GM23338 (cell line): ENCODE results near the gene CMIP. TPM values are rescaled to one million over a fixed set of nuclear protein-coding genes. Genes with fewer than 3 reads are reported as not detected.

ENCODE experiments used
- ATAC-seq: fragments of 200-7000 bp; cut with Tn5 transposase; 3 replicates; pipeline ENCODE4 v1.9.1; 2020
- DNase-seq: peaks from one replicate; pipeline ENCODE4 v3.0.0-alpha.2; 2015; ENCODE audit warnings: low spot score
- H2AFZ ChIP-seq: fragments of 200-600 bp; sonication (generic); 2 replicates; pipeline ENCODE4 v1.8.0; 2016; ENCODE audit warnings: antibody characterized with exemption, mild to moderate bottlenecking, moderate library complexity
- H3F3A ChIP-seq: fragments of 200-600 bp; sonication (generic); replicated peaks from 2 replicates; pipeline ENCODE4 v1.8.0; 2017; ENCODE audit warnings: antibody characterized with exemption, mixed run types, low read depth
- H3K27ac ChIP-seq: fragments of 200-600 bp; sonication (generic); 2 replicates; pipeline ENCODE4 v1.6.1; 2016; ENCODE audit warnings: low read depth
- H3K27me3 ChIP-seq: fragments of 200-600 bp; sonication (generic); 2 replicates; pipeline ENCODE4 v1.8.0; 2016; ENCODE audit warnings: mild to moderate bottlenecking, mixed run types, moderate library complexity; ENCODE audit not compliant: insufficient read depth
- H3K36me3 ChIP-seq: fragments of 200-600 bp; sonication (generic); 2 replicates; pipeline ENCODE4 v1.8.0; 2016; ENCODE audit warnings: mild to moderate bottlenecking; ENCODE audit not compliant: insufficient read depth
- H3K4me1 ChIP-seq: fragments of 200-600 bp; sonication (generic); 2 replicates; pipeline ENCODE4 v1.8.0; 2016; ENCODE audit warnings: mild to moderate bottlenecking, moderate library complexity; ENCODE audit not compliant: insufficient read depth
- H3K4me2 ChIP-seq: fragments of 200-600 bp; sonication (generic); 2 replicates; pipeline ENCODE4 v1.7.1; 2017; ENCODE audit warnings: mixed run types
- H3K4me3 ChIP-seq: fragments of 200-600 bp; sonication (generic); 2 replicates; pipeline ENCODE4 v1.6.1; 2016; ENCODE audit warnings: mixed run types
- H3K79me2 ChIP-seq: fragments of 200-600 bp; sonication (generic); replicated peaks from 2 replicates; pipeline ENCODE4 v1.8.0; 2017; ENCODE audit warnings: mild to moderate bottlenecking; ENCODE audit not compliant: insufficient read depth
- H3K9me2 ChIP-seq: fragments of 200-600 bp; sonication (generic); 2 replicates; pipeline ENCODE4 v1.8.0; 2017; ENCODE audit not compliant: insufficient read depth
- H4K20me1 ChIP-seq: fragments of 200-600 bp; sonication (generic); replicated peaks from 2 replicates; pipeline ENCODE4 v1.8.0; 2017; ENCODE audit warnings: mild to moderate bottlenecking; ENCODE audit not compliant: insufficient read depth
- H3K27ac Mint-ChIP-seq: 2 replicates; pipeline ENCODE4 v1.8.0; 2020; ENCODE audit warnings: inconsistent platforms, mild to moderate bottlenecking, moderate library complexity, mixed read lengths
- H3K27me3 Mint-ChIP-seq: 3 replicates; pipeline ENCODE4 v1.8.0; 2022; ENCODE audit warnings: low read depth, mild to moderate bottlenecking, moderate library complexity, mixed read lengths, inconsistent platforms; ENCODE audit not compliant: insufficient read depth, poor library complexity
- H3K36me3 Mint-ChIP-seq: 3 replicates; pipeline ENCODE4 v1.8.0; 2021; ENCODE audit warnings: low read depth, mild to moderate bottlenecking, inconsistent platforms, moderate library complexity, mixed read lengths
- H3K4me1 Mint-ChIP-seq: 3 replicates; pipeline ENCODE4 v1.8.0; 2020; ENCODE audit warnings: mild to moderate bottlenecking, inconsistent platforms, mixed read lengths
- H3K4me3 Mint-ChIP-seq: 3 replicates; pipeline ENCODE4 v1.8.0; 2021; ENCODE audit warnings: moderate library complexity, mild to moderate bottlenecking, inconsistent platforms, mixed read lengths
- H3K9me3 Mint-ChIP-seq: 3 replicates; pipeline ENCODE4 v1.8.0; 2020; ENCODE audit warnings: moderate library complexity, mild to moderate bottlenecking, inconsistent platforms, mixed read lengths
- CREB1 ChIP-seq: fragments of 250-450 bp; sonication (Bioruptor Pico); IDR thresholded peaks from 2 replicates; pipeline ENCODE4 v1.5.0; 2020; ENCODE audit warnings: low read depth, mild to moderate bottlenecking, moderate library complexity
- CTCF ChIP-seq, 2 experiments: fragments of 200-600 bp in 1 of 2; sonication (generic) in 1 of 2; conservative IDR thresholded peaks; 2 replicates each; pipeline versions ENCODE4 v1.5.1 to v1.6.1; 2016 to 2017; ENCODE audit warnings: antibody characterized with exemption in 2 of 2, low read depth in 2 of 2, mild to moderate bottlenecking in 2 of 2, moderate library complexity in 1 of 2
- ETS1 ChIP-seq: IDR thresholded peaks from 2 replicates; pipeline ENCODE4 v1.6.1; 2016; ENCODE audit warnings: antibody characterized with exemption
- EZH2 ChIP-seq: fragments of 200-600 bp; sonication (generic); IDR thresholded peaks from one replicate; pipeline ENCODE4 v1.8.0; 2017; ENCODE audit warnings: antibody characterized with exemption, mild to moderate bottlenecking, low read depth; ENCODE audit not compliant: unreplicated experiment
- EZH2phosphoT487 ChIP-seq: fragments of 200-600 bp; sonication (generic); IDR thresholded peaks from one replicate; pipeline ENCODE4 v1.8.1; 2018; ENCODE audit warnings: antibody characterized with exemption; ENCODE audit not compliant: unreplicated experiment
- JUNB ChIP-seq: IDR thresholded peaks from one replicate; pipeline ENCODE4 v1.6.1; 2016; ENCODE audit warnings: antibody characterized with exemption; ENCODE audit not compliant: unreplicated experiment
- NANOG ChIP-seq: IDR thresholded peaks from 2 replicates; pipeline ENCODE4 v1.6.1; 2016; ENCODE audit warnings: antibody characterized with exemption, borderline replicate concordance
- POLR2AphosphoS5 ChIP-seq: IDR thresholded peaks from 2 replicates; pipeline ENCODE4 v1.6.1; 2016; ENCODE audit warnings: antibody characterized with exemption, low read depth
- STAT1 ChIP-seq: IDR thresholded peaks from one replicate; pipeline ENCODE4 v1.6.1; 2016; ENCODE audit warnings: antibody characterized with exemption; ENCODE audit not compliant: unreplicated experiment
- ZNF114 ChIP-seq: fragments of 250-450 bp; sonication (Bioruptor Pico); IDR thresholded peaks from 2 replicates; pipeline ENCODE4 v1.5.0; 2020; ENCODE audit warnings: mild to moderate bottlenecking, moderate library complexity
- ZNF331 ChIP-seq: fragments of 250-450 bp; sonication (Bioruptor Pico); IDR thresholded peaks from 2 replicates; pipeline ENCODE4 v1.5.0; 2020; ENCODE audit warnings: low read depth, mild to moderate bottlenecking, moderate library complexity
- polyA plus RNA-seq: library from polyadenylated mRNA; unstranded; fragments of >200 nt; fragmentation: Nextera tagmentation; extraction: Ambion mirVana; gene quantifications from 2 replicates; pipeline ENCODE4 v1.2.1, GENCODE V29; 2016
- total RNA-seq: library from RNA; depleted of rRNA; stranded (reverse); fragments of >200 nt; shearing (Covaris generic); gene quantifications from 2 replicates; pipeline ENCODE4 v1.2.3, GENCODE V29; 2014
- TF ChIP-seq, protein P1 (sequence below): fragments of 250-450 bp; sonication (Bioruptor Pico); IDR thresholded peaks from 2 replicates; pipeline ENCODE4 v1.5.0; 2020; ENCODE audit warnings: mild to moderate bottlenecking, moderate library complexity
- TF ChIP-seq, protein P2 (sequence below): IDR thresholded peaks from one replicate; pipeline ENCODE4 v1.6.1; 2018; ENCODE audit warnings: antibody characterized with exemption; ENCODE audit not compliant: unreplicated experiment

Gene CMIP
- total and polyA plus RNA-seq, 2 experiments from 2014 or later = 9.5 to 62.3 TPM

DNA sequence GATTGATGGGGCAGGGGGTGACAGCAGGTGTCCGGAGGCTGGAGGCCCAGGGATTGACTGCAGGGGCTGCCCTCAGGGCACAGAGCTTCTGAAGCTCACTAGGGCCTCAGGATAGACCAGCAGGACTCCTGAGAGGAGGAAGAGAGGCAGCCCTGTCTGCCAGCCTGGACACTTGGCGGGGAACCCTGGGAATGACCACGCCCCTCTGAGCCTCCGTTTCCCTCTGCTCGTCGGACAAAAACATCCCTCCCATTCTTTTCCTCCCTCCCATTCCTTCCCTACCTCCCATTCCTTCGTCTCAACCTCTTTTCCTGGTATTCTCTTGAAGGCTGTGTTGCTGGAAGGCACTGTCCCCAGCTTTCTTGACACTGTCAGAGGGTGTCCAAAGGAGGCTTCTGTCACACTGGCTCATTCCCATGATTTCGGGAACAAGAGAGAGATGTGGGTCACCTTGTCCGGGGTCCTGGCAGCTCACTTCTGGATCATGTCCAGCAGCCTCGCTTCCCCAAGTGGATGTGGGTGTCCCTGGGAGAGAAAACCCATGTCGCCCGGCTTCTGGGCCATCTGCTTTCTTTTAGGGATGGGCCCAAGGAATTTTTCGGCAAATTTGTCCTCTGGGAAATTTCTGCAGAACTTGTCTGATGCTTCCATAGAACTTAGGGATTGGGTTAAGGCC is 145.5 kb downstream of the CMIP start:
- no peak overlapping the region for H3K27ac Mint-ChIP-seq
- H3K4me1 Mint-ChIP-seq = peaks cover 20% of the 10 kb centered on the region

More for the DNA sequence above, 145.5 kb downstream of the CMIP start:
- Histone ChIP-seq H4K20me1 (peaks cover 13% of the 10 kb centered on the region), H3K9me2 (no peaks in the 10 kb centered on the region), H3K36me3 (no peaks in the 10 kb centered on the region), H3K4me3 (no peak overlapping the region), H2AFZ (no peak overlapping the region), H3F3A (0 out of 2 replicates have a peak, but pooled peaks cover 2% of the 10 kb centered on the region), H3K27ac (no peak overlapping the region), H3K4me1 (no peaks in the 10 kb centered on the region), H3K79me2 (peaks cover 51% of the 10 kb centered on the region), H3K27me3 (no peaks in the 10 kb centered on the region), H3K4me2 (no peak overlapping the region)
- peaks cover 7% of the 10 kb centered on the region; the same call in 2 of the 3 replicates for H3K36me3 Mint-ChIP-seq
- peaks cover 15% of the 10 kb centered on the region for H3K27me3 Mint-ChIP-seq
- no peak overlapping the region for H3K4me3 Mint-ChIP-seq
- TF ChIP-seq NANOG (no peak), EZH2 (no peak), EZH2phosphoT487 (no peak), JUNB (no peak), POLR2AphosphoS5 (no peak), ZNF114 (CRISPR knock-in tag) (no peak), ZNF331 (CRISPR knock-in tag) (no peak), CTCF (conservative IDR thresholded peaks at IDR 0.05; ENCODE audit: low read depth in 2 of 2) (no peak), ETS1 (no peak), STAT1 (no peak), CREB1 (CRISPR knock-in tag) (no peak)
- TF ChIP-seq, protein P1, sequence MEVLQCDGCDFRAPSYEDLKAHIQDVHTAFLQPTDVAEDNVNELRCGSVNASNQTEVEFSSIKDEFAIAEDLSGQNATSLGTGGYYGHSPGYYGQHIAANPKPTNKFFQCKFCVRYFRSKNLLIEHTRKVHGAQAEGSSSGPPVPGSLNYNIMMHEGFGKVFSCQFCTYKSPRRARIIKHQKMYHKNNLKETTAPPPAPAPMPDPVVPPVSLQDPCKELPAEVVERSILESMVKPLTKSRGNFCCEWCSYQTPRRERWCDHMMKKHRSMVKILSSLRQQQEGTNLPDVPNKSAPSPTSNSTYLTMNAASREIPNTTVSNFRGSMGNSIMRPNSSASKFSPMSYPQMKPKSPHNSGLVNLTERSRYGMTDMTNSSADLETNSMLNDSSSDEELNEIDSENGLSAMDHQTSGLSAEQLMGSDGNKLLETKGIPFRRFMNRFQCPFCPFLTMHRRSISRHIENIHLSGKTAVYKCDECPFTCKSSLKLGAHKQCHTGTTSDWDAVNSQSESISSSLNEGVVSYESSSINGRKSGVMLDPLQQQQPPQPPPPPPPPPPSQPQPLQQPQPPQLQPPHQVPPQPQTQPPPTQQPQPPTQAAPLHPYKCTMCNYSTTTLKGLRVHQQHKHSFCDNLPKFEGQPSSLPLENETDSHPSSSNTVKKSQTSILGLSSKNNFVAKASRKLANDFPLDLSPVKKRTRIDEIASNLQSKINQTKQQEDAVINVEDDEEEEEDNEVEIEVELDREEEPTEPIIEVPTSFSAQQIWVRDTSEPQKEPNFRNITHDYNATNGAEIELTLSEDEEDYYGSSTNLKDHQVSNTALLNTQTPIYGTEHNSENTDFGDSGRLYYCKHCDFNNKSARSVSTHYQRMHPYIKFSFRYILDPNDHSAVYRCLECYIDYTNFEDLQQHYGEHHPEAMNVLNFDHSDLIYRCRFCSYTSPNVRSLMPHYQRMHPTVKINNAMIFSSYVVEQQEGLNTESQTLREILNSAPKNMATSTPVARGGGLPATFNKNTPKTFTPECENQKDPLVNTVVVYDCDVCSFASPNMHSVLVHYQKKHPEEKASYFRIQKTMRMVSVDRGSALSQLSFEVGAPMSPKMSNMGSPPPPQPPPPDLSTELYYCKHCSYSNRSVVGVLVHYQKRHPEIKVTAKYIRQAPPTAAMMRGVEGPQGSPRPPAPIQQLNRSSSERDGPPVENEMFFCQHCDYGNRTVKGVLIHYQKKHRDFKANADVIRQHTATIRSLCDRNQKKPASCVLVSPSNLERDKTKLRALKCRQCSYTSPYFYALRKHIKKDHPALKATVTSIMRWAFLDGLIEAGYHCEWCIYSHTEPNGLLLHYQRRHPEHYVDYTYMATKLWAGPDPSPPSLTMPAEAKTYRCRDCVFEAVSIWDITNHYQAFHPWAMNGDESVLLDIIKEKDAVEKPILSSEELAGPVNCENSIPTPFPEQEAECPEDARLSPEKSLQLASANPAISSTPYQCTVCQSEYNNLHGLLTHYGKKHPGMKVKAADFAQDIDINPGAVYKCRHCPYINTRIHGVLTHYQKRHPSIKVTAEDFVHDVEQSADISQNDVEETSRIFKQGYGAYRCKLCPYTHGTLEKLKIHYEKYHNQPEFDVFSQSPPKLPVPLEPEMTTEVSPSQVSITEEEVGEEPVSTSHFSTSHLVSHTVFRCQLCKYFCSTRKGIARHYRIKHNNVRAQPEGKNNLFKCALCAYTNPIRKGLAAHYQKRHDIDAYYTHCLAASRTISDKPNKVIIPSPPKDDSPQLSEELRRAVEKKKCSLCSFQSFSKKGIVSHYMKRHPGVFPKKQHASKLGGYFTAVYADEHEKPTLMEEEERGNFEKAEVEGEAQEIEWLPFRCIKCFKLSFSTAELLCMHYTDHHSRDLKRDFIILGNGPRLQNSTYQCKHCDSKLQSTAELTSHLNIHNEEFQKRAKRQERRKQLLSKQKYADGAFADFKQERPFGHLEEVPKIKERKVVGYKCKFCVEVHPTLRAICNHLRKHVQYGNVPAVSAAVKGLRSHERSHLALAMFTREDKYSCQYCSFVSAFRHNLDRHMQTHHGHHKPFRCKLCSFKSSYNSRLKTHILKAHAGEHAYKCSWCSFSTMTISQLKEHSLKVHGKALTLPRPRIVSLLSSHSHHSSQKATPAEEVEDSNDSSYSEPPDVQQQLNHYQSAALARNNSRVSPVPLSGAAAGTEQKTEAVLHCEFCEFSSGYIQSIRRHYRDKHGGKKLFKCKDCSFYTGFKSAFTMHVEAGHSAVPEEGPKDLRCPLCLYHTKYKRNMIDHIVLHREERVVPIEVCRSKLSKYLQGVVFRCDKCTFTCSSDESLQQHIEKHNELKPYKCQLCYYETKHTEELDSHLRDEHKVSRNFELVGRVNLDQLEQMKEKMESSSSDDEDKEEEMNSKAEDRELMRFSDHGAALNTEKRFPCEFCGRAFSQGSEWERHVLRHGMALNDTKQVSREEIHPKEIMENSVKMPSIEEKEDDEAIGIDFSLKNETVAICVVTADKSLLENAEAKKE (CRISPR knock-in tag) = no peak
- TF ChIP-seq, protein P2, sequence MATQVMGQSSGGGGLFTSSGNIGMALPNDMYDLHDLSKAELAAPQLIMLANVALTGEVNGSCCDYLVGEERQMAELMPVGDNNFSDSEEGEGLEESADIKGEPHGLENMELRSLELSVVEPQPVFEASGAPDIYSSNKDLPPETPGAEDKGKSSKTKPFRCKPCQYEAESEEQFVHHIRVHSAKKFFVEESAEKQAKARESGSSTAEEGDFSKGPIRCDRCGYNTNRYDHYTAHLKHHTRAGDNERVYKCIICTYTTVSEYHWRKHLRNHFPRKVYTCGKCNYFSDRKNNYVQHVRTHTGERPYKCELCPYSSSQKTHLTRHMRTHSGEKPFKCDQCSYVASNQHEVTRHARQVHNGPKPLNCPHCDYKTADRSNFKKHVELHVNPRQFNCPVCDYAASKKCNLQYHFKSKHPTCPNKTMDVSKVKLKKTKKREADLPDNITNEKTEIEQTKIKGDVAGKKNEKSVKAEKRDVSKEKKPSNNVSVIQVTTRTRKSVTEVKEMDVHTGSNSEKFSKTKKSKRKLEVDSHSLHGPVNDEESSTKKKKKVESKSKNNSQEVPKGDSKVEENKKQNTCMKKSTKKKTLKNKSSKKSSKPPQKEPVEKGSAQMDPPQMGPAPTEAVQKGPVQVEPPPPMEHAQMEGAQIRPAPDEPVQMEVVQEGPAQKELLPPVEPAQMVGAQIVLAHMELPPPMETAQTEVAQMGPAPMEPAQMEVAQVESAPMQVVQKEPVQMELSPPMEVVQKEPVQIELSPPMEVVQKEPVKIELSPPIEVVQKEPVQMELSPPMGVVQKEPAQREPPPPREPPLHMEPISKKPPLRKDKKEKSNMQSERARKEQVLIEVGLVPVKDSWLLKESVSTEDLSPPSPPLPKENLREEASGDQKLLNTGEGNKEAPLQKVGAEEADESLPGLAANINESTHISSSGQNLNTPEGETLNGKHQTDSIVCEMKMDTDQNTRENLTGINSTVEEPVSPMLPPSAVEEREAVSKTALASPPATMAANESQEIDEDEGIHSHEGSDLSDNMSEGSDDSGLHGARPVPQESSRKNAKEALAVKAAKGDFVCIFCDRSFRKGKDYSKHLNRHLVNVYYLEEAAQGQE = no peak
- DNase-seq (no peak), ATAC-seq (no peak)
- no peaks in the 10 kb centered on the region for H3K9me3 Mint-ChIP-seq
